Measurements from ENCODE around the gene AGPAT4.

- TF ChIP-seq CTCF (conservative IDR thresholded peaks at IDR 0.05; ENCODE audit: low read length) (no peak), EZH2phosphoT487 (IDR thresholded peaks at IDR 0.05; ENCODE audit: borderline replicate concordance, low read depth, low read length) (no peak)
Measured at GRCh38 chr6:161271343-161272030, 2.4 kb downstream of the AGPAT4 start.
